ENCODE measurements around the gene ELP2. TPM values are rescaled to one million over a fixed set of nuclear protein-coding genes. Genes with fewer than 3 reads are reported as not detected.

The ELP2 gene
- total and polyA plus RNA-seq, 2 donors (not counting 3 experiments of a cell fraction or from before 2014, with no cell fraction given): 37.8 to 90.5 TPM

DNA sequence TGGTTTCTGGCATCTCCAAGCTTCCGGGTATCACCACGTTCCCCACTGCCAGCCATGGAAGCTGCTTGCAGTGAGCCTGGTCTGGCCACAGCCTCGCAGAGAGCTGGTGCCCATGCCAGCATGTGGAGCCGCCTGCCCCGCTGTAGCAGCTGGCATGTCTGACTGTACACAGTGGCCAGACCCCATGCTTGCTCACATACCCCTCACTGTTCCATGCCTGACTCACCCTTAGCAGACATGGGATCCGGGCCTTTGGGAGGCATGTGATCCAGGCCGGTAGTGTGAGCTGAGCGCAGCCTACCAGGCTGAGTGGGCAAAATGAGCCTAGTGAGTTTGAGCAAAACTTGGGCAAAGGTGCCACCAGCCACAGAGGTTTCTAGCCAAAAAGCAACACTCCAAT lies 43.5 kb upstream of the ELP2 start:
- dilution Hi-C loops (cut with MboI; ENCODE audit: extremely low pct_ligation_motif_present, low sequenced_read_pairs) (no loop called here), intact Hi-C loops (cut with micrococcal nuclease) (no loop called here)
- no peak for DNase-seq (ENCODE audit: low read depth, low spot score)
- peaks cover 0 to 3% of the 10 kb centered on the region in 2 experiments for H3K27me3 ChIP-seq (ENCODE audit: control insufficient read depth in 2 of 2, insufficient read depth in 2 of 2, low read length in 2 of 2)
- H3K79me2 ChIP-seq (ENCODE audit: control insufficient read depth, insufficient read depth, low read length): no peaks in the 10 kb centered on the region
- BruUV-seq (replicated peaks): no TSS peak
- no peak overlapping the region for H3K4me2 ChIP-seq (ENCODE audit: insufficient read depth, low read length)
- no peak overlapping the region for H3K4me3 ChIP-seq (replicated peaks in 1 of 3; ENCODE audit: insufficient read depth in 1 of 3, low read depth in 1 of 3, low read length in 3 of 3)
- FAIRE-seq: no peak
- H3K36me3 ChIP-seq (ENCODE audit: control insufficient read depth in 2 of 2, extremely low read depth in 1 of 2, insufficient read depth in 2 of 2, low read length in 2 of 2): no peaks in the 10 kb centered on the region
- no peak overlapping the region for H3K27ac ChIP-seq (ENCODE audit: insufficient read depth, low read depth, low read length)
- H3K9me3 ChIP-seq (replicated peaks; ENCODE audit: control insufficient read depth, insufficient read depth, low read length): no peaks in the 10 kb centered on the region
- no peaks in the 10 kb centered on the region for H4K20me1 ChIP-seq (replicated peaks; ENCODE audit: control insufficient read depth, extremely low read depth, insufficient read depth, low read length)
- H2AFZ ChIP-seq (ENCODE audit: low read depth, low read length): no peak overlapping the region
- ChIA-PET CTCF (interaction anchor here (1.0 to 2.8 kb wide), 4 partner anchors 9 to 330 kb away, joined by 3 to 15 read pairs (median 12); no protein-coding TSS in a partner anchor), POLR2A (no interaction called here)
- TF ChIP-seq POLR2AphosphoS5 (IDR thresholded peaks at IDR 0.05; ENCODE audit: insufficient read depth, low read depth, low read length) (no peak), MYC (IDR thresholded peaks at IDR 0.05; ENCODE audit: low read depth, low read length) (no peak), GATA2 (IDR thresholded peaks at IDR 0.05; ENCODE audit: insufficient read depth, insufficient read length, low read depth, low read length) (no peak), JUN (IDR thresholded peaks at IDR 0.05; ENCODE audit: borderline replicate concordance, insufficient read depth, insufficient read length, low read depth) (no peak), POLR2A (IDR thresholded peaks at IDR 0.05; ENCODE audit: low read depth, low read length) (no peak), FOS (IDR thresholded peaks at IDR 0.05; ENCODE audit: borderline replicate concordance, insufficient read depth, low read length) (no peak), EZH2 (IDR thresholded peaks at IDR 0.05; ENCODE audit: borderline replicate concordance, low read depth, low read length, severe bottlenecking) (no peak)
- TF ChIP-seq, protein P1, sequence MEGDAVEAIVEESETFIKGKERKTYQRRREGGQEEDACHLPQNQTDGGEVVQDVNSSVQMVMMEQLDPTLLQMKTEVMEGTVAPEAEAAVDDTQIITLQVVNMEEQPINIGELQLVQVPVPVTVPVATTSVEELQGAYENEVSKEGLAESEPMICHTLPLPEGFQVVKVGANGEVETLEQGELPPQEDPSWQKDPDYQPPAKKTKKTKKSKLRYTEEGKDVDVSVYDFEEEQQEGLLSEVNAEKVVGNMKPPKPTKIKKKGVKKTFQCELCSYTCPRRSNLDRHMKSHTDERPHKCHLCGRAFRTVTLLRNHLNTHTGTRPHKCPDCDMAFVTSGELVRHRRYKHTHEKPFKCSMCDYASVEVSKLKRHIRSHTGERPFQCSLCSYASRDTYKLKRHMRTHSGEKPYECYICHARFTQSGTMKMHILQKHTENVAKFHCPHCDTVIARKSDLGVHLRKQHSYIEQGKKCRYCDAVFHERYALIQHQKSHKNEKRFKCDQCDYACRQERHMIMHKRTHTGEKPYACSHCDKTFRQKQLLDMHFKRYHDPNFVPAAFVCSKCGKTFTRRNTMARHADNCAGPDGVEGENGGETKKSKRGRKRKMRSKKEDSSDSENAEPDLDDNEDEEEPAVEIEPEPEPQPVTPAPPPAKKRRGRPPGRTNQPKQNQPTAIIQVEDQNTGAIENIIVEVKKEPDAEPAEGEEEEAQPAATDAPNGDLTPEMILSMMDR (IDR thresholded peaks at IDR 0.05; ENCODE audit: extremely low read depth in 1 of 2, insufficient read depth in 1 of 2, low read depth in 1 of 2, low read length in 2 of 2): no peak
- TF ChIP-seq, protein P2, sequence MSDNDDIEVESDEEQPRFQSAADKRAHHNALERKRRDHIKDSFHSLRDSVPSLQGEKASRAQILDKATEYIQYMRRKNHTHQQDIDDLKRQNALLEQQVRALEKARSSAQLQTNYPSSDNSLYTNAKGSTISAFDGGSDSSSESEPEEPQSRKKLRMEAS (IDR thresholded peaks at IDR 0.05; ENCODE audit: insufficient read depth, insufficient read length): no peak
- H3K9ac ChIP-seq (replicated peaks; ENCODE audit: extremely low read depth, insufficient read depth, low read length): no peak overlapping the region
- H3K9me1 ChIP-seq (replicated peaks; ENCODE audit: control insufficient read depth, extremely low read depth, insufficient read depth, low read length): no peaks in the 10 kb centered on the region
- H3K4me1 ChIP-seq (ENCODE audit: control insufficient read depth, extremely low read depth, insufficient read depth, low read length): no peaks in the 10 kb centered on the region
